Activated CD8-positive, alpha-beta memory T cell treated with anti-CD3 and anti-CD28 coated beads, Interleukin-2, amount 10 ng/mL, durations not matched to agents 7 days and 5 days (primary cell): ENCODE results near the gene CIB2. TPM values are rescaled to one million over a fixed set of nuclear protein-coding genes. Genes with fewer than 3 reads are reported as not detected.
A peak's percentile ranks its signal among the peaks of the same experiment; 100 is the strongest.
"Not testable (repeated sequence)": the region's sequence is repeated elsewhere in the genome, so short reads cannot be mapped to it uniquely, and the experiment has no call there.

Experiments
- ATAC-seq: fragments of 150-1000 bp; cut with Tn5 transposase; one replicate; pipeline ENCODE4 v1.10.0; 2021; ENCODE audit warnings: moderate library complexity
- CTCF ChIA-PET: fragments of 350-600 bp; sonication (Branson Sonifier 250); formaldehyde crosslinking; loops from one replicate; lab custom pipeline; 2021; ENCODE audit warnings: antibody characterized with exemption; lab: Charles Lee
- DNase-seq: peaks from one replicate; pipeline ENCODE4 v3.0.0-alpha.2; 2020
- H3K27ac Mint-ChIP-seq: one replicate; pipeline ENCODE4 v1.8.0; 2021; ENCODE audit warnings: mild to moderate bottlenecking, mixed read lengths
- H3K27me3 Mint-ChIP-seq: one replicate; pipeline ENCODE4 v1.8.0; 2021; ENCODE audit warnings: mixed read lengths
- H3K36me3 Mint-ChIP-seq: one replicate; pipeline ENCODE4 v1.8.0; 2021; ENCODE audit warnings: mild to moderate bottlenecking, mixed read lengths
- H3K4me1 Mint-ChIP-seq: one replicate; pipeline ENCODE4 v1.8.0; 2021; ENCODE audit warnings: mixed read lengths
- H3K4me3 Mint-ChIP-seq: one replicate; pipeline ENCODE4 v1.8.0; 2021; ENCODE audit warnings: mild to moderate bottlenecking, moderate library complexity, mixed read lengths
- H3K9me3 Mint-ChIP-seq: one replicate; pipeline ENCODE4 v1.8.0; 2022; ENCODE audit warnings: low read depth, mixed read lengths
- total RNA-seq, 2 experiments: library from RNA; stranded (reverse); gene quantifications; one replicate each; pipeline ENCODE4 v1.2.3, GENCODE V29; 2021

CIB2 gene
- total RNA-seq, 2 experiments from 2014 or later, result 0.94 to 1.2 TPM

DNA sequence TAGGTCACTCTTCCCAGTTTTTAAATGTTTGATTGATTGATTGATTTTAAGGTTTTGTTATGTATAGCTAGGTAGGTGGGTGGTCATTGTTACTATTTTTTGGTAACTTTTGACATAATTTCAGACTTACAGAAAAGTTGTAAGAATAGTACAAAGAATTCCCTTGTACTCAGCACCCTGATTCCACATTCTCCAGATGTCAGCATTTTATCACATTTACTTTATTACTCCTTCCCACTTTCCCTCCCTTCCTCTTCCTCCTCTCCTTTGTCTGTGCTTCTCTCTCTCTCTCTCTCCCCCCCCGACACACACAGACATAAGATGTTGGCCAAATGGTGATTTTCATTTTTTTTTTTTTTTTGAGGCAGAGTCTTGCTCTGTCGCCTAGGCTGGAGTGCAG is 32.8 kb upstream of the CIB2 start:
- Mint-ChIP-seq H3K27me3 (no peaks in the 10 kb centered on the region), H3K36me3 (peaks cover 64% of the 10 kb centered on the region), H3K4me3 (no peak overlapping the region), H3K4me1 (peaks cover 27% of the 10 kb centered on the region), H3K9me3 (no peaks in the 10 kb centered on the region), H3K27ac (peak overlapping the region; percentile 19)
- CTCF ChIA-PET, result interaction anchor here (1.2 kb wide), 1 partner anchor 13 kb away, joined by 9 read pairs; no protein-coding TSS in a partner anchor
- no peak for ATAC-seq
- DNase-seq, result no peak

DNA sequence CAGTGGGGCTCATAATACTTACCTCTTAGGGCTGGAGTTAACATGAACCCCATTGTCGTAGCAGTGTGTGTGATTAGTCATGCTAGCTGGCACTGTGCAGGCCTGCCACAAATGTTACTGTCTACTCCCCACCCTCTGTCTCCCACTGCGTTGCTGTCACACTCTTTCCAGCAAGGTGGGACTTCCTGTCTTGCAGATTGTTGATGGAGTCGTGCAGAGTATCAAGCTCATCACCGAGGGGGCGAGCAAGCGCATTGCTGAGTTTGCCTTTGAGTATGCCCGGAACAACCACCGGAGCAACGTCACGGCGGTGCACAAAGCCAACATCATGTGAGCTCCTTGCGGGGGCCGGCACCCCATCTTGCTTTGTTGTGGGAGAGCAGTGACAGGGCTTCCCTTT is 30.8 kb upstream of the CIB2 start:
- H3K4me3 Mint-ChIP-seq, result no peak overlapping the region
- CTCF ChIA-PET, result interaction anchor here (1.2 to 2.3 kb wide), 2 partner anchors 15 to 34 kb away, joined by 6 to 7 read pairs; no protein-coding TSS in a partner anchor

DNA sequence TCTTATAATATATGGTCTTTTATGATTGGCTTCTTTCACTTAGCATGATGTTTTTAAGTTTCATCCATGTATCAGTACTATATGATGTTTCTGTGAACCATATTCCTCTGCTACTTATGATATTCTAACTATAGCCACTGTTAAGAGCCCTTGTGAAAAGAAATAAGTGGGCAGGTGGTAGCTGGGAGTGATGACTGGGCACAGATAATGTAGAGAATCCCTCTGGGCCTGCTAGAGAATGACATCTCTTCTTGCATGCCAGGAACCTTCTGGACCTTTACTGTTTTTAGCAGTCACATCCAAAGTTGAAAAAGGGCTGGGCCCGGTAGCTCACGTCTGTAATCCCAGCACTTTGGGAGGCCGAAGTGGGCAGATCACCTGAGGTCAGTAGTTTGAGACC is 28.1 kb upstream of the CIB2 start:
- H3K4me1 Mint-ChIP-seq, result peaks cover 3% of the 10 kb centered on the region
- CTCF ChIA-PET, result no interaction called here
- no peaks in the 10 kb centered on the region for H3K9me3 Mint-ChIP-seq
- ATAC-seq (no peak), DNase-seq (no peak)
- H3K4me3 Mint-ChIP-seq, result no peak overlapping the region
- no peak overlapping the region for H3K27ac Mint-ChIP-seq
- H3K36me3 Mint-ChIP-seq, result peaks cover 44% of the 10 kb centered on the region
- H3K27me3 Mint-ChIP-seq, result no peaks in the 10 kb centered on the region

More for the DNA sequence above, 30.8 kb upstream of the CIB2 start:
- Mint-ChIP-seq H3K9me3 (no peaks in the 10 kb centered on the region), H3K36me3 (peaks cover 55% of the 10 kb centered on the region), H3K27me3 (no peaks in the 10 kb centered on the region), H3K27ac (peak overlapping the region; percentile 38), H3K4me1 (peaks cover 12% of the 10 kb centered on the region)
- ATAC-seq (peak; percentile 76), DNase-seq (peak; percentile 59)

DNA sequence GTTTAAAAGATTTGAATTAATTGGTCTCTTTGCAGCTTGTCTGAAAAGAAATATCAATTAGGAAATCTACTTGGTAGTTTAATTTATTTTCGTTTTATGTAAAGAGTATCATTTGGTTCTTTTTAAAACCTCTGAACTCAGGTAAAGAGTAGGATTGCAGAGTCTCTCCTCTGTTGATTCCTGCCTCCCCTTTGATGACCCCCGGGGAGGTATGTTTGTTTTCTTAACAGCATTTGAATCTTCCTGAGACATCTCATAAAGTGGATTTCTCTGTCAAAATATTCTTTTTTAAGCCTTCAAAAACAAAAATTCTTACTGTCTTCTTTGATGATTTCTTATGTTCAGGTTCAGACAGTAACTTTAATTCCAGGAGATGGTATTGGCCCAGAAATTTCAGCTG is 26.0 kb upstream of the CIB2 start:
- Mint-ChIP-seq H3K4me1 (peaks cover 15% of the 10 kb centered on the region), H3K36me3 (peaks cover 42% of the 10 kb centered on the region), H3K4me3 (no peak overlapping the region), H3K9me3 (no peaks in the 10 kb centered on the region), H3K27me3 (no peaks in the 10 kb centered on the region), H3K27ac (peak overlapping the region; percentile 56)
- CTCF ChIA-PET, result interaction anchor here (1.0 to 1.6 kb wide), 3 partner anchors 15 to 38 kb away, joined by 3 to 6 read pairs (median 4); no protein-coding TSS in a partner anchor
- ATAC-seq (no peak), DNase-seq (no peak)

DNA sequence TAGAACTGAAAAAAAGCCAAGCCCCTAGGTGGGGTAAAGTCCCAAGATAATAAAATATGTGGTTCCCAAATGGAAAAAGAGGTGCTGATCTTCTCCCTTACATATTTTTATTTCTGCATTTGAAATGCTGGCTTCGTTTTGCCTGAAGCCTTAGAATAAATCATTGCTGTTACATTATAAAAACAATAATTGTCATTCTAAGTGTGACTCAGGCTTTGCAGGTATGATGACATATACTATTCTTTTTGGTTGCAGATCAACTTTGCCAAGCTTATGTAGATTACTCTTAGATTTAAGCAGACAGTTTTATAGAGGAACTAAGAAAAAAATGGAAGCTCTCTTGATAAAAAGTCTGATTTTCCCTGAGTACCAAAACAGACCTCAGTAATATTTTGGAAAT is 25.4 kb upstream of the CIB2 start:
- peaks cover 36% of the 10 kb centered on the region for H3K36me3 Mint-ChIP-seq
- peaks cover 12% of the 10 kb centered on the region for H3K4me1 Mint-ChIP-seq
- H3K27me3 Mint-ChIP-seq, result no peaks in the 10 kb centered on the region
- DNase-seq (no peak), ATAC-seq (no peak)
- H3K27ac Mint-ChIP-seq, result no peak overlapping the region
- no peaks in the 10 kb centered on the region for H3K9me3 Mint-ChIP-seq
- CTCF ChIA-PET, result interaction anchor here (1.0 to 1.6 kb wide), 2 partner anchors 16 to 39 kb away, joined by 4 to 6 read pairs; no protein-coding TSS in a partner anchor
- no peak overlapping the region for H3K4me3 Mint-ChIP-seq

DNA sequence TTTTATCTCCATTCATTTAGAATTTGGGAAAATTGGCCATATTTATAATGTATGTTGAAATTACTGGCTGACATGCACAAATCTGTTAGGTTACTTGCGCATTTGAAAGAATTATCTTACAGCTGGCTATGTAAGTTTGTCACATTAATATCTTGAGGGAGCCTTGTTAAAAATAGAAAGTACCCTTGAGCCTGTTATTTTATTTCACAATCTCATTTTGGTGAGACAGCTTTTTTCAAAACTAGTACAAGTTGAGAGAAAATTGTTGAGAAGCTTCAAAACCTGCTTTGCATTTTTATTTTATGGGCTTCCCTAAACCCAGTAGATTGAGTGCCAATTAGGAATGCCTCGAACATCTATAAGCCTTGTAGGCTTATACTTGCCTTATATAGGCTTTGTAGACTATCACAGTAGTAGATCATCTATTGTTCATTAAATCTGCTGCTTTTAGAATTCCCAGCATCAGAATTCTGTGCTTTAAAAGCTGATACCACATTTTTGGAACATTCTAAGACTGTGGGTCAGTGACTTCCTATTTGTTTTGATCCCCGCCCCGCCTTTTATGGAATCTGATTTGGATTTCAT is 24.2 kb upstream of the CIB2 start:
- H3K4me3 Mint-ChIP-seq, result no peak overlapping the region
- CTCF ChIA-PET, result interaction anchor here (1.8 kb wide), 1 partner anchor 11 kb away, joined by 5 read pairs; no protein-coding TSS in a partner anchor
- no peaks in the 10 kb centered on the region for H3K27me3 Mint-ChIP-seq
- ATAC-seq (no peak), DNase-seq (no peak)
- peaks cover 20% of the 10 kb centered on the region for H3K4me1 Mint-ChIP-seq
- no peak overlapping the region for H3K27ac Mint-ChIP-seq
- H3K9me3 Mint-ChIP-seq, result no peaks in the 10 kb centered on the region
- peaks cover 39% of the 10 kb centered on the region for H3K36me3 Mint-ChIP-seq

DNA sequence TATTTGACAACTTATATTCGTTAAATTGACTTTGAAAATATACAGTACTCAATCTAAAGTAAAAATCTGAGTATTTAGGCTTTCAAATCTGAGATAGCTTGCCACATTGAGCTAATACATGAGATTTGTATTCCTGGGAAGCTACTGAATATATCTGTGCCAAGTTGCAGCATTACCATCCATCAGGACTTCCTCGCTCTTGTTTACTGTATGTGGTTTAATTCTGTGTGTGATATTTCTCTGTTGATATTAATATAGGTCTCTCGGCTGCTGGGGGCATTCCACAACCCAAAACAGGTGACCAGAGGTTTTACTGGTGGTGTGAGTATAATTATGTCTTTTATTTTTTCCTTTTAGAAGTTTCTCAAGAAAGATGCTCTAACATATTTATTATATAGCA is 23.7 kb upstream of the CIB2 start:
- DNase-seq (no peak), ATAC-seq (no peak)
- H3K27me3 Mint-ChIP-seq, result no peaks in the 10 kb centered on the region
- no peaks in the 10 kb centered on the region for H3K9me3 Mint-ChIP-seq
- H3K27ac Mint-ChIP-seq, result no peak overlapping the region
- CTCF ChIA-PET, result interaction anchor here (1.8 kb wide), 1 partner anchor 12 kb away, joined by 5 read pairs; no protein-coding TSS in a partner anchor
- H3K4me1 Mint-ChIP-seq, result peaks cover 25% of the 10 kb centered on the region
- no peak overlapping the region for H3K4me3 Mint-ChIP-seq
- peaks cover 37% of the 10 kb centered on the region for H3K36me3 Mint-ChIP-seq

DNA sequence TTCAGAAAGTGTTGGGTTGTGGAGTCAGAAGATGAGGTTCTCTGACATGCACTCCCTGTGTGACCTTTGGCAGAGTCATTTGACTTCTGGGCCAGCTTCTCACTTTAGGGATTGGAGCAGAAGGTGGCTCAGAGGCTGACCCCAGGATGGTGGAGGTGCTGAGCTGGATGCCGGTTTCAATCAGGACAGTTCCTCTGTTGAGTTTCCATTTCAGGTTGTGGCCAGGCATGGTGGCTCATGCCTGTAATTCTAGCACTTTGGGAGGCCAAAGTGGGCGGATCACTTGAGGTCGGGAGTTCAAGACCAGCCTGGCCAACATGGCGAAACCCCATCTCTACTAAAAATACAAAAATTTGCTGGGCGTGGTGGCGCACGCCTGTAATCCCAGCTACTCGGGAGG is 19.8 kb upstream of the CIB2 start:
- CTCF ChIA-PET, result interaction anchor here (1.1 to 2.6 kb wide), 2 partner anchors 19 to 73 kb away, joined by 6 to 10 read pairs; partner anchors contain the start of gene CIB2
- Mint-ChIP-seq H3K27ac (peak overlapping the region; percentile 63), H3K4me3 (peak overlapping the region; percentile 88), H3K36me3 (peaks cover 22% of the 10 kb centered on the region), H3K4me1 (peaks cover 45% of the 10 kb centered on the region)
- ATAC-seq, H3K9me3 Mint-ChIP-seq, DNase-seq, H3K27me3 Mint-ChIP-seq: not testable (repeated sequence)

DNA sequence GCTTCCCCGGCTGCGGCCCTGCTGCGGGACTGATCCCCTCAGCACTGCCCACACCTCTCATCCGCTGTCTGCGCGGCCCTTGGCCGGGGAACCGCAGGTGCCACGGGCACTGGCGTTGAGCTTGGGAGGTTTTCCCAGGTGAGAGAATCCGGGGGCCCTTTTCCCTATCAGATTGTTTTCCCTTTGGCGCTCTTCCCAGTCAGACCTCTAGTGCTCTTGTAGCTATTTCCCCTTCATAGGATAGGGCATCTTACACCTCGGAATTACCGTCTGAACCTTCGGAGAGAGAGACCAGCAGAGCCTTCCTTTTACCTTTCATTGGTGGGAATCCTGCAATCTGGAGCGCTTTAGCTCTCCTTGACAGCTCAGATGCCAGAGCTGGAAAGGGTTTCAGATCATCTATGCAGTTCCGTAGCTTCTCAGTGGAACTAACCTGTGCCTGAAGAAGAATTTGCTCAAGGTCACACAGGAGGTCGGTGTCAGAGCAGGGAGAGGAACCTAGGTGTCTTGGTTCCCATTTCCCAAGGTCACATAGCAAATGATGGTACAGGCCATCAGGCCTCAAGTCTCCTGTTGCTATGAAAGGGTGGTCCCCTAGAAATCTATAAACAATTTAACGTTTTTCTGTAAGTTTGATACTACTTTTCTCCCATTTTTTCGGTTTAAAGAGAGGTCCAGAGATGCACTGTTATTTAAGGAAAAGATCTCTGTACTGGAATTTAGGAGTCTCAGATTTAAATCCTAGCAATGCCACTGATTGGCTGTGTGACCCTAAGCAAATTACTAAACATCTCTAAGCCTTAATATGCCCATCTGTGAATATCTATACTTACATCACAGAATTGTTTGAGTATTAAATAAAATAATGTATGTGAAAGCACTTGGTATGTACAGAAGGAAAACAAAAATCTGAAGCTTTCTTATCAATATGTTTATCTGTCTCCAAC is 18.8 kb upstream of the CIB2 start:
- DNase-seq, result no peak
- H3K4me3 Mint-ChIP-seq, result peak overlapping the region; percentile 88
- H3K27ac Mint-ChIP-seq, result peak overlapping the region; percentile 71
- CTCF ChIA-PET, result interaction anchor here (1.4 to 3.7 kb wide), 5 partner anchors 18 to 115 kb away, joined by 5 to 21 read pairs (median 7); partner anchors contain the start of genes CIB2 and DNAJA4
- peaks cover 19% of the 10 kb centered on the region for H3K36me3 Mint-ChIP-seq
- ATAC-seq, result no peak
- no peaks in the 10 kb centered on the region for H3K9me3 Mint-ChIP-seq
- H3K27me3 Mint-ChIP-seq, result no peaks in the 10 kb centered on the region
- H3K4me1 Mint-ChIP-seq, result peaks cover 45% of the 10 kb centered on the region

DNA sequence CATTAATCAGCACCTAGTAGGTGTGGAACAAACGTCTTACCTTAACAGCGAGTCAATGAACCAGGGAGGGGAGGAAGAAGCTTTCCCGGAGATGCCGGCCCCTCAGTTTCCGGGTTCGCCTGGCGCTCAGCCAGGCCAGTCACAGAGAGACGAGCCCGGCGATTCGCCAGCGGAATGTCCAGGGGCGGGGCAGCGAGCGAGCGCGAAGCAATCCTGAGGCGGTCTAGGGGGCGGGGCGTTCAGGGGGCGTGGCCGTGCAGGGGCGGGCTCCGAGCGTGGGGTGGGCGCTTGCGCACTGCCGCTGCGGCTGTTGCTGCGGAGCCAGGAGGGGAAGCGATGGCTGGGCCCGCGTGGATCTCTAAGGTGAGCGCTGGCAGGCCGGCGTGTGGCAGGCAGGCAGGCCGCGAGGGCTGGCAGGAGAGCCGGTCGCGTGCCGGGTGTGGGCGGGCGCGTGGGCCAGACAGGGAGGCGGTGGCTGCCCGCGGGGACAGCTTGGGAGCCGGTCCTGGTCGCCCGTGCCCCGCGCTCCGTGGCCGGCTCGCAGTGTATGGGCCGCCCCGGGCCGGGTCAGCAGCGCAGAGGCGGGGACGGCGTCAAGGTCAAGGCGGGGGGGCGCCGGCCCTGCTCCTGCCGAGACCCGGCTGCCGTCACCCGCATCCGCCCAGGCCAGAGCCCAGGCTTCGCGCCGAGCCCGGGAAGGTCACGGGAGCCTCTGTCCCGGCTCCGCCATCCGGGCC is 18.0 kb upstream of the CIB2 start, which contains the start of gene IDH3A:
IDH3A (plus strand) TSS at position 295 of the 737 bp plus-strand sequence; CDS start at position 337, 42 bp downstream.
- DNase-seq (peak; percentile 100), ATAC-seq (peak; percentile 95)
- CTCF ChIA-PET, result interaction anchor here (0.6 to 3.7 kb wide), 9 partner anchors 10 to 289 kb away, joined by 3 to 21 read pairs (median 5); partner anchors contain the start of genes CIB2, DNAJA4 and IREB2
- Mint-ChIP-seq H3K27me3 (no peaks in the 10 kb centered on the region), H3K4me3 (peak within 1 kb of the TSS; percentile 91), H3K4me1 (peaks cover 45% of the 10 kb centered on the region), H3K27ac (peak within 1 kb of the TSS; percentile 90), H3K36me3 (peaks cover 17% of the 10 kb centered on the region), H3K9me3 (no peaks in the 10 kb centered on the region)

DNA sequence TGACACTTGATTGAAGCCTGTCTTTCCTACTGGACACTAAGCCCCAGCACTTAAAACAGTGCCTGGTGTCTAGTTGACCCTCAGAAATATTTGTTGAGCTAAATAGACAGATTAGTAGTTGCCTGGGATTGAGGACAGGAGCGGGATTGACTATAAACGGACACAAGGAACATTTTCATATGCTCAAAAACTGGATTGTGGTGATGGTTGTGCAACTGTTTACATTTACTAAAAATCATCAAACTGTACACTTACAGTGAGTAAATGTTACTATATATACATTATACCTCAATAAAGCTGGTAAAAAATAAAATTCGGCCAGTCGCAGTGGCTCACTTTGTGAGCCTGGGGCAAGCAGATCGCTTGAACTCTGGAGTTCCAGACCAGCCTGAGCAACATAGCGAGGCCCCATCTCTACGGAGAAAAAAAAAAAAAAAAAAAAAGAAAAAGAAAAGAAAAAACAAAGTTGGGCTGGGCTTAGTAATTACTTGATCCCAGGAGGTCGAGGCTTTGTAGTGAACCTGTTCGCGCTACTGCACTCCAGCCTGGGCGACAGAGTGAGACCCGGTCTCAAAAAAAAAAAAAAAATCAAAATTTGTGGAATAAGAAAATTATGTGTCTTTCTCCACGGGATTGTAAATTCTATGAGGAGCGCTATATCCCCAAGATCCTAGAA is 17.3 kb upstream of the CIB2 start:
- H3K27ac Mint-ChIP-seq, result peak overlapping the region; percentile 90
- H3K4me3 Mint-ChIP-seq, result peak overlapping the region; percentile 91
- peak; percentile 2 for ATAC-seq
- no peaks in the 10 kb centered on the region for H3K27me3 Mint-ChIP-seq
- peaks cover 17% of the 10 kb centered on the region for H3K36me3 Mint-ChIP-seq
- H3K4me1 Mint-ChIP-seq, result peaks cover 45% of the 10 kb centered on the region
- CTCF ChIA-PET, result interaction anchor here (0.6 to 3.7 kb wide), 15 partner anchors 9 to 536 kb away, joined by 3 to 21 read pairs (median 4); partner anchors contain the start of genes CIB2, DNAJA4 and IREB2
- DNase-seq, result no peak
- H3K9me3 Mint-ChIP-seq, result no peaks in the 10 kb centered on the region

DNA sequence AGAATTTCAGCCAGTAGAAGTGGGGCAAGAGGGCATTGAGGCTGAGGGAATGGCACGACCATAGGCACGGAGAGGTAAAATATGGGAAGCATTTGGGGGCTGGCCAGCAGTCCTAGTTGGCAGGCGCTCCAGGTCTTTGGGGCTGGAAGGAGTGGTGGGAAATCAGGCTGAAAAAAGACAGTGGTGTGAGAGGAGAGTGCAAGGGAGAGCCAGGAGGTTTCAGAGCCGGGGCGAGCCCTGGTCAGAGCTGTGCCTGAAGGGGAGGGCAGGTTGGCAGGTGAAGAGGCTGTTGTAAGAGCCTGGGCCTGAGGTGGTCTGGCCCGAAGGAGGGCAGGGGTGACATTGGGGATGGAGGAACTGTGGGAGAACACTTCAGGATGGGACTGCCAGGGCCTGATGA is 16.3 kb upstream of the CIB2 start:
- Mint-ChIP-seq H3K36me3 (peaks cover 7% of the 10 kb centered on the region), H3K27ac (no peak overlapping the region), H3K4me1 (peaks cover 35% of the 10 kb centered on the region)

More for the DNA sequence above, 16.3 kb upstream of the CIB2 start:
- DNase-seq (no peak), ATAC-seq (no peak)
- Mint-ChIP-seq H3K27me3 (no peaks in the 10 kb centered on the region), H3K4me3 (peak overlapping the region; percentile 25), H3K9me3 (no peaks in the 10 kb centered on the region)
- CTCF ChIA-PET, result interaction anchor here (1.0 to 3.7 kb wide), 7 partner anchors 15 to 188 kb away, joined by 3 to 21 read pairs (median 5); partner anchors contain the start of gene CIB2
